LNCAP (cell line): Measurements from ENCODE around the gene OR4K13.

Experiments
- TF ChIP-seq, protein P1 (sequence below): fragments of 450-650 bp; IDR thresholded peaks from 2 replicates; pipeline ENCODE4 v1.5.1; 2017; ENCODE audit warnings: mild to moderate bottlenecking

OR4K13 gene

DNA sequence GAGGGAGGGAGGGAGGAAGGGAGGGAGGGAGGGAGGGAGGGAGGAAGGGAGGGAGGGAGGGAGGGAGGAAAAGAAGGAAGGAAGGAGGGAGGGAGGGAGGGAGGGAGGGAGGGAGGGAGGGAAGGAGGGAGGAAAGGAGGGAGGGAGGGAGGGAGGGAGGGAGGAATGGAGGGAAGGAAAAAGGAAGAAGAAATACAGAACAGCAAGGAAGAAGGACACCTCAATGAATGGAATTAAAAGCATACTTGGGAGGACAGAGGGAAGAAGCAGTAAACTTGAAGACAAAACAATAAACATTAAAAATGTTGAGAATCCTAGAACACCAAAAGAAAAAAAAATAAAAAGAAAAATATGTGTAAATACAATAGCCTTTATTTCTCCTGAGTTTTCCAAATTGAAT, 27.7 kb downstream of the OR4K13 start:
- TF ChIP-seq, protein P1, sequence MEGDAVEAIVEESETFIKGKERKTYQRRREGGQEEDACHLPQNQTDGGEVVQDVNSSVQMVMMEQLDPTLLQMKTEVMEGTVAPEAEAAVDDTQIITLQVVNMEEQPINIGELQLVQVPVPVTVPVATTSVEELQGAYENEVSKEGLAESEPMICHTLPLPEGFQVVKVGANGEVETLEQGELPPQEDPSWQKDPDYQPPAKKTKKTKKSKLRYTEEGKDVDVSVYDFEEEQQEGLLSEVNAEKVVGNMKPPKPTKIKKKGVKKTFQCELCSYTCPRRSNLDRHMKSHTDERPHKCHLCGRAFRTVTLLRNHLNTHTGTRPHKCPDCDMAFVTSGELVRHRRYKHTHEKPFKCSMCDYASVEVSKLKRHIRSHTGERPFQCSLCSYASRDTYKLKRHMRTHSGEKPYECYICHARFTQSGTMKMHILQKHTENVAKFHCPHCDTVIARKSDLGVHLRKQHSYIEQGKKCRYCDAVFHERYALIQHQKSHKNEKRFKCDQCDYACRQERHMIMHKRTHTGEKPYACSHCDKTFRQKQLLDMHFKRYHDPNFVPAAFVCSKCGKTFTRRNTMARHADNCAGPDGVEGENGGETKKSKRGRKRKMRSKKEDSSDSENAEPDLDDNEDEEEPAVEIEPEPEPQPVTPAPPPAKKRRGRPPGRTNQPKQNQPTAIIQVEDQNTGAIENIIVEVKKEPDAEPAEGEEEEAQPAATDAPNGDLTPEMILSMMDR: no peak

DNA sequence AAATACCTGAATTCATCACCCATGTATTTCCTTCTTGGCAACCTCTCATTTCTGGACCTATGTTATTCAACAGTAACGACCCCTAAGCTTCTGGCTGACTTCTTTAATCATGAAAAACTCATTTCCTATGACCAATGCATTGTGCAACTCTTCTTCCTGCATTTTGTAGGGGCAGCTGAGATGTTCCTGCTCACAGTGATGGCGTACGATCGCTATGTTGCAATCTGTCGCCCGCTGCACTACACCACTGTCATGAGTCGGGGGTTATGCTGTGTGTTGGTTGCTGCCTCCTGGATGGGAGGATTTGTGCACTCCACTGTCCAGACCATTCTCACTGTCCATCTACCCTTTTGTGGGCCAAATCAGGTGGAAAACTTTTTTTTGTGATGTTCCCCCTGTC, 33.5 kb downstream of the OR4K13 start:
- TF ChIP-seq, protein P1: no peak

GRCh38 chr14:20001863-20002262, 34.0 kb downstream of the OR4K13 start, which contains the start of gene OR4Q2:
Gene OR4Q2 (plus strand): TSS chr14:20002163.
- TF ChIP-seq, protein P1: no peak

GRCh38 chr14:19993438-19993837, 42.4 kb downstream of the OR4K13 start:
- TF ChIP-seq, protein P1: no peak
